NCI-H345 treated with DMSO at 0.1 percent for 48 hours (cell line): Measurements from ENCODE around the gene SPRY2.

ENCODE experiments used
- DNase-seq: peaks from one replicate; lab custom pipeline; 2025; ENCODE audit not compliant: unreplicated experiment; lab: John Stamatoyannopoulos, UW

The SPRY2 gene, protein sequence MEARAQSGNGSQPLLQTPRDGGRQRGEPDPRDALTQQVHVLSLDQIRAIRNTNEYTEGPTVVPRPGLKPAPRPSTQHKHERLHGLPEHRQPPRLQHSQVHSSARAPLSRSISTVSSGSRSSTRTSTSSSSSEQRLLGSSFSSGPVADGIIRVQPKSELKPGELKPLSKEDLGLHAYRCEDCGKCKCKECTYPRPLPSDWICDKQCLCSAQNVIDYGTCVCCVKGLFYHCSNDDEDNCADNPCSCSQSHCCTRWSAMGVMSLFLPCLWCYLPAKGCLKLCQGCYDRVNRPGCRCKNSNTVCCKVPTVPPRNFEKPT

DNA sequence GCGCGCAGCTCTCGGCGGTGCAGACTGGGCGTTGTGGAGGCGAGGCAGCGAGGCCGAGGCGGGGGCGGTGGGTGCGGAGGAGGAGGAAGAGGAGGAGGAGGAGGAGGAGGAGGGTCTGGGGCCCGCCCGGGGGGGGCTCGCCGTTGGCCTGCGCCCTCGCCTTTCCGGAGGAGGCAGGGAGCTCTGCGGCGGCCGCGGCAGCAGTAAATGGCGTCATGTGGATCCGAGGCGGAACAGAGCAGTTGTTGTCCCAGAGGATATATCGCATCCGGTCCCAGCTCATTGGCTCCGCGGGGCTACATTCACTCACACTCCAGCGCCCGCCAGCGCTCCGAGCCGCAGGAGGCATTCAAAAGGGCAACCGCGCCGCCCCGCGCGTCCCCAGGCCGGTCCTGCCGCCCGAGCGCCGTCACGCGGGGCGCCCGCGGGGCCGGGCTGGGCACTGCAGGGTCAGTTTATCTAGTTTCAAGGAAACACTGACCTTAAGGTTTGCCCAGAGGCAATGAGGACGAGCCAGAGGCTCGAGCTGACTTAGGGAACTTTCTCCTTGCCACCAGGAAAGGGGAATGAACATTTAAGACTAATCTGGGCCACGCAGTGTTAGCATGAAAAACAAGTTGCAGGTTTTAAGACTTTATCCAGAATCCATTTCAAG lies at the start of gene SPRY2:
SPRY2 (minus strand) TSS at position 26 of the 655 bp plus-strand sequence. CDS start 3,421 bp downstream, outside the sequence.
- peak; percentile 78 for DNase-seq

DNA sequence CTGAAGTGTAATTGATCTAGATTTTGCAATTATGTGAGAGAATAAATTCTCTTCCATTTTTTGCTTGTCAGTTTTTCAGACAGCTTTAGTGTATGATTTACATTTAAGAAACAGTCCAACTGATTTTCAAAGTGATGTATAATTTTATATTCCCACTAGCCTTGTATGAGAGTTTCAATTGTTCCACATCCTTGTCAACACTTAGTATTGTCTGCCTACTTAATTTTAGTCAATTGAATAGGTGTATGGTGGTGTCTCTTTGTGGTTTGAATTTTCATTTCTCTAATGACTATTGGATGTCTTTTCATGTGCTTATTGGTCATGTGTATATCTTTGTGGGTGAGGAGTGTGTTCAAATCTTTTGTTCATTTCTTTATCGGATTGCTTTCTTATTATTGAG lies 49.4 kb upstream of the SPRY2 start:
- no peak for DNase-seq

DNA sequence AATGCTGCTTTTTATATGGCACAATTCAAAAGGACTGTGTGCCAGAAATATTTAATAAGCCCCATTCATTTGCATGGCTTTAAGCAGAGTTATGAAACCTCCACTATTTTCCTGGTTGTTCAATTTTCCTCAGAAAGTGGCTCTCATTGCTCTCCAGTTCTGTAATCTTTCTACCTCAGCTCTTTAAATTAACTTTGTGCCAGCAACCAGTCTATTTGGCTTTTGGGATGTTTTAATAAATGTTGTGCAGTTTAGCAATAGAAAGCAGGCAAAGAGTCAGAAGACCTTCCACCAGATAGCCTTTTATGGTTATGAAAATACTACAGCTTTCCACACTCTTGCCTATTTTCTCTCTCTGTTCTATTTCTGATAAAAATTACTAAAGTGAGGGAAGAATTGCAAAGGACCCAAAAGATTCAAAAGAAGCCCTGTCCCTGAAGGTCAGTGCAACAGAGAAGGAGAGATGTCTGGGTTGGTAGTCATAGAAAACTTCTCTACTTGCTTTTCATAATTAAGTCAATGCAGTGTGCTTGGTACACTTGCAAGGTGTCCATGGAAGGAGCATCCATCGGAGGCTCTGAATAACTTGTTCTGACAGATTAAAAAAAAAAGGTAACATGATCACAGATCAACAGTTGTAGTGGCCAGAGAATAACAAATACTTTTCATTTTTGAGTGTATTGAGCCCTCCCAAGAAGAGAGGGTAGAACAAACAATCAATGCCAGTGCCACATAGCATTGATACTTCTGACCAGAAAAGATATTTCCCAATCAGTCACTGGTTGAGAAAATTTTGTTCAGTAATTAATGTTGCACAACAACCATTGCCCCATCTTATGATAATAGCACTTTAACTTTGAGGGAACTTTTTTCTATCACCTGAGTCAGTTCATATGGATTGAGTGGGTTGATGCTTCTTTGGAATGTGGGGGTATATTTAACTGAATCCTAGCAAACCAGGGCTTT lies 48.4 kb upstream of the SPRY2 start:
- no peak for DNase-seq

DNA sequence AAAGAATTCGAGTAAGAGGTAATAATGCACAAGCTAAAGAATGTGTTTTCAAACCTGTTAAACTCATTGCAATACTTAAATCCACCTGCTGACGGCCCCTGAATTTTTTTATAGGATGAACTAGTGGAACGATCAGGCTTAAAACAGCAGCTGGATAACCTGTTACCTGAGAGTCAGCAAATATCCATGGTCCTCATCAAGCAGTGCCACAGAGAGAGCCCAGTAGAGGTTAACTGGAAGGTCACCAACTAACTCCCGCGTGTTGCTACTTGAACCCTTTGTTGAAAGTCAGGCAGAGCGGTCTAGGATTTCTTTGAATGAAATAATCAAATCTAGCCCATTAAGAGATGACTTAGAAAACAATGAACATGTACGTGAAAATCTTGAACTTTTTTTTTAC lies 47.6 kb upstream of the SPRY2 start:
- no peak for DNase-seq

DNA sequence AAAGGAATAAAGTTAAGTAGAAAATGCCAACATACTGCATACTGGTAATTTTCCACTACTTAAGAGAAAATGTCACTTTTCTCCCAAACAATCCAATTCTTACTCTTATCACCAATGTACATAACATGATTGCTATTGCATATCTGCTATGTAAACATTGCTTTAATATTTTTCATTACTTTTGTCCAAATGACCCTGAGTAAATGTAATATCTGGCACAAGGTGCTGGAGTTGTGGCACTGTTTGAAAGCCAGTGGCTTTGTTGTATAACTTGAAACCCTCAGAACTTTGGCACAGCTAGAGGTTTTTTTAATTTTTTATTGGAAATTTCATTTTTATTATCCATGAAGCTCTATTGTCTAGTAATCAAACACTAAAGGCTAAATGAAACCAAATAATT lies 45.7 kb upstream of the SPRY2 start:
- DNase-seq, result no peak

DNA sequence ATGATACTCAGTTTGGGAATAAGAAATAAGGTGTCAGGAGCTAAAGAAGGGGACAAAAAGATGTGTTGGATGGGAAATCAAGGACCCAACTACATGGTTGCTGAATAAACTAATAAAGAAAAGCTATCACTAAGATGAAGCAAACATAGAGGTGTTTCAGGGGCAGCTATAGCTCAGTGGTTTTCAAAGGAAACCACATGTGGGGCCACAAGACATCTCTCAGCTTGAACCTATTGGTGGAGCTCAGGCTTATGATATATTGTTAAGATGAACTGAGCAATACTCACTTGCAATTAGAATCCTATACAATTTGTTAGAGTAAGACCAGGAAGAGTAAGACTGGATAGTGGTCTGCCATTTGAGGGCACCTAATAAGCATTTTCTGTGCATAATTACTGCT lies 45.1 kb upstream of the SPRY2 start:
- DNase-seq, result no peak

DNA sequence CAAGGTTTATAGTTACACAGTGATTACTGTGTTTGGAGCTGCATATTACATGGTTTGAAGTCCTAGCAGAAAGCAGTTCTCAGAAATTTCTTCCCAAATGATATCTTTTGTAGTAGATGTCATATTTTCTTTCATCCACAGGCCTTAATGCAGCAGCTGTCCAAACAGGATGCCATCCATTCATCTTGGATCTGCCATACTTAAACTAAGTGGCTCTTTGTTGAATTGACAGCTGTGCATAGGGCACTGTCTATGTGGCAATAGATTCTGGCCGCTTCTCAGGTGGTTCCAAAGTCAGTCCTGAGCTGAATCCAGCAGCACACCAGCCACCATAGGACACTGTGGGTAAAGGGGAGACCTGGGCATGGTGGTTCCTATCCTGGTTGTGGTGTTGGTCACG lies 41.6 kb upstream of the SPRY2 start:
- peak; percentile 22 for DNase-seq

DNA sequence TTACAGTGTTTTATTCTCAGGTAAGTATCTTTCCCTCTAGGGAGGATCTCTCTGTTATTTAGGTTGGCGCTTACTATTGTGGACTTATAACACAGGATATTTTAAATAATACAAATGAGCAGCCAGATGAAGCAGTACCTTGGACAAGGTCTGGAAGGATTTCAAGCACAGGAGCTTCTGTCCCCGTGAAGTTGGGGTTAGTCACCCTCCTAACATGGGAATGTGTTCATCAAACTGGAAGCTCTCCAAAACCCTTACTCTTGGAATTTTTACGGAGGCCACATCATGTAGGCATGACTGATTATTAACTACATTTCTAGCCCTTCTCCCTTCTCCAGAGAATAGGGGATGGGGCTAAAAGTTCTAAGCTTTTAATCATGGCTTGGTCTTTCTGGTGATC lies 38.3 kb upstream of the SPRY2 start:
- no peak for DNase-seq

DNA sequence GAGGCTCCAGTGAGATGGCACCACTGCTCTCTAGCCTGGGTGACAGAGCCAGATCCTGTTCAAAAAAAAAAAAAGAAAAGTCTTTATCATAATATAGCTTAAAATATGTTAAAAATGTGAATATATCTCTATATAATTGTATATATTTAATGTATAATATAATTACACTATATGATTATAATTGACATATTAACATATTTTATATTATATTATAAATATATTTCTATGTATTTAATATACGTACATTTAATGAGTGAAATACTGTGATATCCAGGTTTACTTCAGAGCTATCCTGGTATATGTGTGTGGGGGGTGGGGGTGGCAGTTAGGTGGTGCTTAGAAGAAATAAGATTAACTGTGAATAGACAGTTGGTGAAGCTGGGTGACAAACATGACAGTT lies 35.6 kb upstream of the SPRY2 start:
- DNase-seq, result no peak

DNA sequence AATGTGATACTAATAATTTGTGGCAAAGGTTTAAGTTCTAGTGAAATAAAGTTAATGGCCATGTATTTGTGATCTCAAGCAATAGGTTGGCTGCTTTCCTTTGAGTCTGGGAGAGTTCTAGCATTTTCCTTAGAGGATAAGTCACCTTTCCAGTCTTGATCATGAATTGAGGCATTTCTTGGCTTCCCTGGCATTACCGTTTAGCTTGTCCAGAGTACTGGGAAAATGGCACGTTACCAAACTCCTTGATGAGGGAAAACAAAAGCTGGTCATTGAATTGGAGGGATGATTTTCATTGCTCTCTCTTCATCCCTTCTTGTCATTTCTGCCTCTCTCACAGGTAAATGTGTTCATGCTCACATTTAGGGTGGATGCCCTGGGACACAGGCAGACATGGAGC lies 34.0 kb upstream of the SPRY2 start:
- DNase-seq, result no peak

DNA sequence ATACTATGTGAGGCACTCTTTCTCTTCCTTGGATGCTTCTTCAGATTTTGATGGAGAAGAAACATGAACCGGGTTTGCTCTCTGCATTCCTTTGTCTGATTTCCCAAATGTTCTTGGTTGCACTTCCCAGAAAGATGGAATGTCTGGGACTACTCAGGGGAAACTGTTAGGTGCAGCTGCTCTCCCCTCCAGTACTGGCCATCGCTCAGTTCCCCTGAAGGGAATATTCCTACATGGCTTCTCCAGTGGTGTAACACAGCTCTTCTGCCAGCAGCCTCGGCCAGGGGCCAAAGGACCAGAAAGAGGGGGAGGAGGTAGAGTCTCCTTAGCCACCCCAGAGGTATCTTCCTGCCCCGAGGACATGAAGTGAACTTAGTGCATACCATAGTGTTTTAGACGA lies 33.5 kb upstream of the SPRY2 start:
- DNase-seq, result no peak

DNA sequence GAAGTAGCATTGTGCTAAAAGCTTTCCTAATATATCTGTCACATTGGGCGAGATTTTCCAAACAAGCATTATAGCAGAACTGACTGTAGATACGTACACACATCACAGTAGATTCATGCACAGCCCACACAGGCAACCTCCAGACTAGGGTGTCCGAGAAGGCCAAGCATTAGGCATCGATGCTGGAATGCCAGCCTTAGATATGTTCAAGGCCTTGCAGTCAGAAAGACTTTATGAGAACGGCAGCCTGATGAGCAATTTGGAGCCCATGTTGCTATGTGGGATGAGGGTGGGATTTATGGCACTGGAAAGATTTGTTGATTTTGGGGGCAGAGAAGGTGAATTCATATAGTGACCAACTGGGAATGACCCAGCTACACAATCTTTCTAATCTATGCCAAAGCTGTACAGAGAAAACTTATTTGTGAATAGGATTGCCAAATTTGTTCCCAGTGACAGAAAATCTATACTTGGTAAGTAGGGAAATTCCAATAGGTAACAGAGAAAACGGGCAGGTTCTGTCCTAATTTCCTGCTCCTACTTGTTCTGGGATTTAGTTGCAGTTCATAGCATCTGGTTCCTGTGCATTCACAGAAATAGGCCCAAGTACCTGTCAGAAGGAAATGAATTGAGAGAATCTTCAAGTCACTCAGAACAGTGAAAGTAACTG lies 31.0 kb upstream of the SPRY2 start:
- DNase-seq, result no peak

DNA sequence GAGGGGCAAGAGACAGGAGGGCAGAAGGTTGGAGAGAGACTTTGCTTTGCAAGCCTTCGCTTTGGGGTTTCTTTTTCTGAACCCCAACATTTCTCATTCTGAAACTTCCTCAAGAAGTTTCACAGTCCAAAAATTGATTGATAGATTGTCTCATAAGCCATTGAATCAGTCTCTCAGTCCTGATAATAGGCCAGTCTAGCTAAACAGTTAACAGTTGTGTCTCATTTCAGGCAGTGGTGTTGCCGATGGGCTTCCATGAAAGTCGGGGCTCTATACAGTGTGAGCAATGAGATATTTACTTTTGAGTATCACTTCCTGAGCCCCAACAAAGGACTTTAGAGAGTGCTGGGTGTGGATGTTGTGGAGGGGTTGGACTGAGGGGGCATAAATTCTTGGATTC lies 26.5 kb upstream of the SPRY2 start:
- DNase-seq, result no peak

DNA sequence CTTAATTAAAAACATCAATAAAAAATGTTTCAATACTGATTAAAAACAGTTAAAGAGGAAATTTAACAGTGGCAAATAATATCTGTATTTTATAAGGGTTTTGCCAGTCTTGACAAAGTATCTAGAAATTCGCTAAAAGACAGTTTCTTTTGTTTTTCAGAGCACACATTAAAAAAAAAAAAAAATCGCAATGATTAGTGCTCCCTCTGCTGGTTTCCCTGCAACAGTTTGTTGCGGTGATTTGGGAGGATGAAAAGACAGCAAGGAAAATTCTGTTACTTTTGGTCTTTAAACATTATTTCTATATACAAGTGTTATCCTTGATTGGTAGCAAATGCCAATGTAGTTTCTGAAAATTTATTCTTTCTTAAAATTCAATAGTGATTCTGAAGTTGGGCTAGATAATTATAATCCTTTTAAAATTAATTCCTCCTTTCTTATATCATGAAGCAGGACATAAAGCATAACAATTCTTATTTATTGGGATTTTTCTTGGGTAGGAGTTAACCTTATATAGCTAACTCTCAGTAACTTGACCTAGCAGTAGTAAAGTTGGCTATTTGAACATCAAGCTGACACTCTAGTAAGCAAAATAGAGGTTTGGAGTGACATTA lies 23.1 kb upstream of the SPRY2 start:
- DNase-seq, result peak; percentile 3

DNA sequence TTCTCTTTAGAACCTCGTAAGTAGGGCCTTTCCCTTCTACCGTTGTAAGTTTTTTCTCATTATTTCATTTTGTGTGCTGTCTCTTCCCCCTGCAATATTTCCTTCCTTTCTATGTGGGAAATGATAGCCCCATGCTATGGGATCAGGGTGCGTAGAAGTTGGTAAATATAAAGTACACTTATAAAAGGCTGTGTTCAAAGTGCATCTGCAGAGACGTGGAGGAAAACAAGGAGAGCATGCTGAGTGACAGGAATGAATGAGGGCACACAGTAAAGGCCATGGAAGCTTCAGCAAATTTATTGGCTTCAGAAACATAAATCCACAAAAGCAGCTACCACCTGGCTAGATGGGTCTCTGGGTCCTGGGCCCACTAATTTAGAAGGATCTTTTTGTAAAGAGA lies 21.6 kb upstream of the SPRY2 start:
- no peak for DNase-seq

DNA sequence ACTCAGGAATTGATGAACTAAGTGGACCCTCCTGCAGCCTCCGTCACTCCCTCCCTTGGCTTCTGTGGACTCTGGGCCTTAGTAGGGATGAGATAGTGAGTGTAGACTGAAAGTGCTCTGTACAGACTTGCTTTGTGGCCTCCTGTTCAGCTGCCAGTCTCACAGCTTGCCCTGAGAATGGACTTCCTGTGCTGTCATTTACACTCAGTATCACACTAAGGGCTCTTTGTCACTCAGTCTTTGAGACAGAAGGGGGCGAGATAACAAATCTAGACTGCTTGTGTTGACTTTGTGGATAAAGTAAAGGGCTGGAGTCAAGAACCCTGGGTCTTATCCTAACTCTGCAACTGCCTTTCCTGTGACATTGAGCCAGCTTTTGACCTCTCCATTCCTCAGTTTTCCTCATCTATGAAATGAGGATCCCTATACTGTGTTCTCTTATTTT lies 21.0 kb upstream of the SPRY2 start:
- peak; percentile 23 for DNase-seq

DNA sequence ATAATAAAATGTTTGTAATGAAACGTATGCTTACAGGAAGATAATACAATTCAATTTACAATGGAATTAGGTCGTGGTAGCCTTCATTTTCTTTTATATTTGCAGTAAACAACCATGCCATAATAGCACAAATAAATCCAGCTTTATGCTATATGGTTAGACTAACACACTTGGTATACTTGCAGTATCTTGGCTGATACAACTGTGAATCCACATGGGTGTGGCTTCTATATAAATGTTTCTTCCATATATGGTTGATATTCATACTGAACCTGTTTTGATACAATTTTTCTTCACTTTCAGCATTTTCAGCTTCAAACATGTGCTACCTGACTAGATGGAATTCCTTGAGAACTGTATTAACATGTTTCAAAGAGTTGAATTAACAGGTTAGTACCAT lies 20.4 kb upstream of the SPRY2 start:
- no peak for DNase-seq

DNA sequence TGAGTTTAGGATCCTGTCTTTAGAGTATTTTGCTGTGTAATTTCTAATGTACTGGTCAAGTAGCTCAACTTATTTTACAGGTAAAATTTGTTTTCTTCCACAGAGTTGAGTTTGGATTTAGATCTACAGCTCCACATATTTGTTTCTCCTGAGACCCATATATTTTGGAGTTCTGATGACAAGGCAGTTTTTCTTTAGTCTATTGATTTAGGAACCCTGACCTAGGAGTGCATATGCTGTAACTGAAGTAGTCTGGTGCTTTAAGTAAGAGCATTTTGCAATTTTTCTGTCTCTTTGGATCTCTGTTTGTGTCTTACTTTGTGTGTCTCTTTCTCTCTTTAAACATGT lies 19.5 kb upstream of the SPRY2 start:
- no peak for DNase-seq

DNA sequence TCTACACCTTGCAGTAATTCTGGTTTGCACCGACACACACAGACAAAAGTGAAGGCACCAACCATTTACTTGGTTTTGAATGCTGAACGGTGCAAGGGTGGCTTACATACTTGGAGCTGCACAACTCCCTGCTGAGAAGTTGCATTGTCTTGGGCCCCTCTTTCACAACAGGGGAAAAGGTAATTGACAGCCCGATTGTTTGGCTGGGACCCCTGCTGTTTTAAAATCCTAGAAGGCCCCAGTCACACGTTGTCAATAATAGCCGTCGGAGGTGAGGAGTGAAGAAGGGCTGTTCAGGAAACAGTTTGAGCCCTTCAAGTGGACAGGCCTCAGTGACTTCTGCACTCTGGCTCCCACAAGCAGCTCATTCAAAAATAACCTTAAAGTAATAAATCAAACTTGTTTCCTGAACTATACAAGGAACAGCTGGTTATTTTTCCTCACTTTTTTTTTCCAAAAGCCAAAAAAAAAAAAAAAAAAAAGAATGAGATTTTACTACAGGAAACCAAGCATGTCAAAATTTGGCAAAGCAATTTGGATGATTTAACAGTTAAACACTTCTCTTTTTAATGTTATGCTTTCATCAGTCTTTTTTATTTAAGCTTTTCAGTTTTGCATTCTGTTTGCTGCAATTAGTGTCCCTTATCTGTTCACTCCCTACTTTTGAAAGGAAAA lies 19.0 kb upstream of the SPRY2 start:
- peak; percentile 97 for DNase-seq

DNA sequence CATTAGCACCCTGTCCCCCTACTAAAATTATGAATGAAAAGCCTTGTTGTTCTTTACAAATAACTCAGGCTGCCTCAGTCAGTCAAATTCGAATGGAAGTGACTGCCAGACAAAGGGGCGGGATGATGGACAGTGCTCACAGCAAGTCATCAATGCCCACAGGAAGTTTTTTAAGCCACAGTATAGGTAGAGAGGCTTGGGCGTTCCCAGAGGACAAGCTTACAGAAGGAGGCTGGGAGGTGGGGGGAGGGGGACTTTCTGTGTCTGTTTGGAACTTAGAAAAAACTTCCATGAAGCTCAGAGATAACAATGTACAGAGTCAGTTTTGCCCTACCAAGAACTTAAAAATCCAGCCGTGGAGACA lies 18.5 kb upstream of the SPRY2 start:
- no peak for DNase-seq
